ENCODE results near the gene KIT.

DNA sequence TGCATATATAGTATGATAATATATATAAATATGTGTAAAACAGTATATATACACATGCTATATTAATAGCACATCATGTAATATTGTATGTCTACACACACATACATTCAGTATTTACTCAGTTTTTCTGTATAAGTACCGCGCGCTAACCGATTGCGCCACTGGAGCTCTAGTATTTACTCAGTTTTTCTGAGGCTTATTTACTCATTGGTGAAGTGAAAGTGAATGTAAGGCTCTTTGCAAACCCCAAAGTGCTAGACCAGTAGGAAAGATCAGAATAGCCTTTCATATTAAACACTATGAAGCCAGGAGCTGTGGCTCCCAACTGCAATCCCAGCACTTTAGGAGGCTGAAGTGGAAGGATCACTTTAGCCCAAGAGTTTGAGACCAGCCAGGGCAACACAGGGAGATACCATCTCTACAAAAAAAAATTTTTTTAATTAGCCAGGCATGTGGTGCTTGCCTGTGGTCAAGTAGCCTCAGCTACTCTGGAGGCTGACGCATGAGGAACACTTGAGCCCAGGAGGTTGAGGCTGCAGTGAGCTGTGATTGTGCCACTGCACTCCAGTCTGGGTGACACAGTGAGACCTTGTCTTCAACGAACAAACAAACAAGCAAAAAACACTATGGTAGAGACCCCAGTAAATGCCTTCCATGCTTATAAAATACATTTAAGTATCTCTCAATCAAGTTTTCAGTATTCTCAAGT is 125.8 kb downstream of the KIT start:
- TF ChIP-seq, protein P1, sequence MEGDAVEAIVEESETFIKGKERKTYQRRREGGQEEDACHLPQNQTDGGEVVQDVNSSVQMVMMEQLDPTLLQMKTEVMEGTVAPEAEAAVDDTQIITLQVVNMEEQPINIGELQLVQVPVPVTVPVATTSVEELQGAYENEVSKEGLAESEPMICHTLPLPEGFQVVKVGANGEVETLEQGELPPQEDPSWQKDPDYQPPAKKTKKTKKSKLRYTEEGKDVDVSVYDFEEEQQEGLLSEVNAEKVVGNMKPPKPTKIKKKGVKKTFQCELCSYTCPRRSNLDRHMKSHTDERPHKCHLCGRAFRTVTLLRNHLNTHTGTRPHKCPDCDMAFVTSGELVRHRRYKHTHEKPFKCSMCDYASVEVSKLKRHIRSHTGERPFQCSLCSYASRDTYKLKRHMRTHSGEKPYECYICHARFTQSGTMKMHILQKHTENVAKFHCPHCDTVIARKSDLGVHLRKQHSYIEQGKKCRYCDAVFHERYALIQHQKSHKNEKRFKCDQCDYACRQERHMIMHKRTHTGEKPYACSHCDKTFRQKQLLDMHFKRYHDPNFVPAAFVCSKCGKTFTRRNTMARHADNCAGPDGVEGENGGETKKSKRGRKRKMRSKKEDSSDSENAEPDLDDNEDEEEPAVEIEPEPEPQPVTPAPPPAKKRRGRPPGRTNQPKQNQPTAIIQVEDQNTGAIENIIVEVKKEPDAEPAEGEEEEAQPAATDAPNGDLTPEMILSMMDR (conservative IDR thresholded peaks at IDR 0.05 in 1 of 2, IDR thresholded peaks at IDR 0.05 in 1 of 2; ENCODE audit: low read depth in 1 of 2, low read length in 2 of 2) = no peak
- TF ChIP-seq EZH2 (IDR thresholded peaks at IDR 0.05; ENCODE audit: low read length, missing control alignments) = no peak
